Esophagus squamous epithelium (tissue), 5 donors: ENCODE results near the gene LCE3E. TPM values are rescaled to one million over a fixed set of nuclear protein-coding genes. Genes with fewer than 3 reads are reported as not detected.
A peak's percentile ranks its signal among the peaks of the same experiment; 100 is the strongest.
"Not testable (repeated sequence)": the region's sequence is repeated elsewhere in the genome, so short reads cannot be mapped to it uniquely, and the experiment has no call there.

ENCODE experiments used
- DNase-seq: peaks from one replicate; lab custom pipeline; 2025; lab: John Stamatoyannopoulos, UW
- H3K27ac ChIP-seq, 4 donors: fragments of 200-600 bp; sonication (generic); one replicate each; pipeline ENCODE4 v1.5.1; 2016 to 2019; ENCODE audit warnings: mild to moderate bottlenecking in 1 of 4
- H3K27me3 ChIP-seq, 4 donors: fragments of 200-600 bp; sonication (generic); 1 replicate in 3 of 4; 2 replicates in 1 of 4; pipeline versions ENCODE4 v1.5.1 to v1.6.0; 2017 to 2021; ENCODE audit warnings: antibody characterized with exemption in 1 of 4
- H3K36me3 ChIP-seq, 3 donors: fragments of 200-600 bp; sonication (generic); one replicate each; pipeline ENCODE4 v1.5.1; 2016 to 2019
- H3K4me1 ChIP-seq, 3 donors: fragments of 200-600 bp; sonication (generic); one replicate each; pipeline ENCODE4 v1.5.1; 2017 to 2019
- H3K4me3 ChIP-seq, 4 donors: fragments of 200-600 bp; sonication (generic); 1 replicate in 3 of 4; 2 replicates in 1 of 4; pipeline ENCODE4 v1.5.1; 2016 to 2019; ENCODE audit warnings: mild to moderate bottlenecking in 2 of 4, moderate library complexity in 1 of 4
- H3K9me3 ChIP-seq, 3 donors: fragments of 200-600 bp; sonication (generic); one replicate each; pipeline ENCODE4 v1.5.1; 2016 to 2019
- CTCF ChIP-seq, 6 experiments: fragments of 450-650 bp in 4 of 6; fragments of 200-600 bp in 2 of 6; sonication (generic) in 2 of 6; IDR thresholded peaks; one replicate each; pipeline ENCODE4 v1.5.1; 2016 to 2019; ENCODE audit warnings: antibody characterized with exemption in 6 of 6, mild to moderate bottlenecking in 4 of 6, moderate library complexity in 4 of 6
- POLR2A ChIP-seq, 4 donors: fragments of 450-650 bp; IDR thresholded peaks; one replicate each; pipeline ENCODE4 v1.6.1; 2017; ENCODE audit warnings: antibody characterized with exemption in 4 of 4, mild to moderate bottlenecking in 4 of 4, moderate library complexity in 3 of 4
- whole genome bisulfite sequencing, 2 donors: methylation state at CpG; one replicate each; pipeline ENCODE4 v1.1.5; 2018; 5-methylcytosine and 5-hydroxymethylcytosine counted together
- intact Hi-C: fragments of 100-400 bp; cut with DNase I; formaldehyde crosslinking; loops from one replicate; pipeline ENCODE4 v1.15.0; 2022
- total RNA-seq, 4 donors: library from RNA; depleted of rRNA; stranded (reverse); fragments of >200 nt; gene quantifications; one replicate each; pipeline ENCODE4 v1.1.0, GENCODE V29; 2016
- donor health status: DM: yes; HTN: yes; CAD: no.

LCE3E gene
- total RNA-seq, 4 donors from 2014 or later: 0.76 to 10.0 (median 2.4) TPM

- H3K4me1 ChIP-seq: no peaks in the 10 kb centered on the region
- TF ChIP-seq CTCF (IDR thresholded peaks at IDR 0.05) (no peak), POLR2A (IDR thresholded peaks at IDR 0.05) (no peak)
- no peak overlapping the region for H3K27ac ChIP-seq
- no peak for DNase-seq
- no peak overlapping the region for H3K4me3 ChIP-seq
- no peaks in the 10 kb centered on the region for H3K27me3 ChIP-seq
- no peaks in the 10 kb centered on the region for H3K36me3 ChIP-seq
- intact Hi-C loops: no loop called here
- peaks cover 0 to 5% (median 5%) of the 10 kb centered on the region in 3 donors for H3K9me3 ChIP-seq
- WGBS, 2 donors: 84 to 86% methylated on average over 2 of the region's 2 CpGs
These were observed 1.5 kb downstream of the LCE3E start for GRCh38 chr1:152565115-152565514.

DNA sequence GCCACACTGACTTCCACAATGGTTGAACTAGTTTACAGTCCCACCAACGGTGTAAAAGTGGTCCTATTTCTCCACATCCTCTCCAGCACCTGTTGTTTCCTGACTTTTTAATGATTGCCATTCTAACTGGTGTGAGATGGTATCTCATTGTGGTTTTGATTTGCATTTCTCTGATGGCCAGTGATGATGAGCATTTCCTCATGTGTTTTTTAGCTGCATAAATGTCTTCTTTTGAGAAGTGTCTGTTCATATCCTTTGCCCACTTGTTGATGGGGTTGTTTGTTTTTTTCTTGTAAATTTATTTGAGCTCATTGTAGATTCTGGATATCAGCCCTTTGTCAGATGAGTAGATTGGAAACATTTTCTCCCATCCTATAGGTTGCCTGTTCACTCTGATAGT is 18.2 kb downstream of the LCE3E start:
- H3K27ac ChIP-seq, H3K9me3 ChIP-seq, DNase-seq, intact Hi-C loops, H3K27me3 ChIP-seq, H3K4me1 ChIP-seq, H3K36me3 ChIP-seq, H3K4me3 ChIP-seq: not testable (repeated sequence)
- WGBS, 2 donors: no CpG with 5 or more reads among the region's 1 CpG

DNA sequence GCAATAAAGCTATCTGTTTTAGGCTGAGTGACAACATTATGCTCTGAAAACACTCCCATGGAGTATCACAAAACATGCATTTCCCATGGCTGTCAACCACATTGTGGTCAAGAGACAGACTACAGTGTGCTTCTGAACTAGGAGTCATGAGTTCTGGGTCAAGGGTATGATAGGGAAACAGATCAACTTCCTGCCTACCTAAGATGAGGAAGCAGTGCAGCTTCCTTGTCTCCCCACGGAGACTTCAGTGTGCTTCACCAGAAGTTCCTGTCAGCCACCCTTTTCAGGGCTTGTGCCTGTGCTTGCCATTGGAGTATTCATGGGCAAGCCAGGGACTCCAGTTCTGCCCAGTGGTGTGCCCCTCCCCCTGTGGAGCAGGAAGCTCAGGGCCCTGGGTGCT is 19.9 kb downstream of the LCE3E start:
- no peaks in the 10 kb centered on the region for H3K4me1 ChIP-seq
- peaks cover 0 to 6% (median 0%) of the 10 kb centered on the region in 4 donors for H3K27me3 ChIP-seq
- no peak for DNase-seq
- 71 to 80% methylated on average over 1 of the region's 1 CpG for WGBS, 2 donors
- no peak overlapping the region for H3K27ac ChIP-seq
- H3K9me3 ChIP-seq: no peaks in the 10 kb centered on the region
- TF ChIP-seq CTCF (IDR thresholded peaks at IDR 0.05): no peak
- no peaks in the 10 kb centered on the region for H3K36me3 ChIP-seq
- intact Hi-C loops: no loop called here
- no peak overlapping the region for H3K4me3 ChIP-seq

DNA sequence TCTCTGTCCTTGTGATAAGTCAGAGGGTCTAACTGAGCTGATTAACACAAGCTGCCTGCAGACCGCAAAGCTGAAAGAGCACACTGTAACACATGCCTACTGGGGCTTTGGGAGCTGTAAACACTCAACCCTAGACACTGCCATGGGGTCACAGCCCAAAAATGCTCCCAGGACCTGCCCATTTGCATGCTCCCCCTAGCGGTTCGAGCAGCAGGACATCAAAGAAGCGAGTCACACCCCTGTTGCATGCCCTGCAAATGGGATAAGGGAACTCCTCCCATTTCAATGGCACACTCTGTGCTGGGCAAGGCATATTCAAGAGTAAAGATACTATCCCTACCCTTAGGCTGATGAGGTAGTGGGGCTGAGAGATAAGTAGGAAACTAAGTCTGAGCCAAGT is 22.8 kb downstream of the LCE3E start:
- Histone ChIP-seq H3K36me3 (no peaks in the 10 kb centered on the region), H3K4me3 (no peak overlapping the region), H3K27me3 (peaks cover 0 to 10% (median 0%) of the 10 kb centered on the region in 4 donors), H3K9me3 (no peaks in the 10 kb centered on the region), H3K4me1 (no peaks in the 10 kb centered on the region), H3K27ac (no peak overlapping the region)
- 27 to 47% methylated on average over 3 to 4 of the region's 4 CpGs for WGBS, 2 donors
- no peak for TF ChIP-seq POLR2A (IDR thresholded peaks at IDR 0.05)
- TF ChIP-seq CTCF (IDR thresholded peaks at IDR 0.05): peak in 1 of 6 experiments; percentile 40
- no peak for DNase-seq
- intact Hi-C loops: no loop called here

GRCh38 chr1:152539901-152540300 is 26.7 kb downstream of the LCE3E start:
- H3K4me1 ChIP-seq: no peaks in the 10 kb centered on the region
- H3K36me3 ChIP-seq: no peaks in the 10 kb centered on the region
- no peaks in the 10 kb centered on the region for H3K9me3 ChIP-seq
- intact Hi-C loops: no loop called here
- 40 to 57% methylated on average over 2 of the region's 2 CpGs for WGBS, 2 donors
- H3K27ac ChIP-seq: no peak overlapping the region
- DNase-seq: no peak
- no peak for TF ChIP-seq CTCF (IDR thresholded peaks at IDR 0.05)
- TF ChIP-seq POLR2A (IDR thresholded peaks at IDR 0.05): no peak
- peaks cover 0 to 16% (median 0%) of the 10 kb centered on the region in 4 donors for H3K27me3 ChIP-seq
- H3K4me3 ChIP-seq: no peak overlapping the region

GRCh38 chr1:152537496-152537895 is 29.1 kb downstream of the LCE3E start:
- no peak for DNase-seq
- intact Hi-C loops: no loop called here
- no peaks in the 10 kb centered on the region for H3K36me3 ChIP-seq
- no peak overlapping the region for H3K27ac ChIP-seq
- peaks cover 0 to 17% (median 0%) of the 10 kb centered on the region in 4 donors for H3K27me3 ChIP-seq
- 10 to 22% methylated on average over 1 to 3 of the region's 4 CpGs for WGBS, 2 donors
- TF ChIP-seq POLR2A (IDR thresholded peaks at IDR 0.05) (no peak), CTCF (IDR thresholded peaks at IDR 0.05) (no peak)
- H3K4me1 ChIP-seq: no peaks in the 10 kb centered on the region
- no peaks in the 10 kb centered on the region for H3K9me3 ChIP-seq
- H3K4me3 ChIP-seq: no peak overlapping the region
